ENCODE measurements around the gene CDIP1. TPM values are rescaled to one million over a fixed set of nuclear protein-coding genes. Genes with fewer than 3 reads are reported as not detected.

CDIP1 gene
- total RNA-seq, 2 donors from 2014 or later: 24.5 to 28.2 TPM

DNA sequence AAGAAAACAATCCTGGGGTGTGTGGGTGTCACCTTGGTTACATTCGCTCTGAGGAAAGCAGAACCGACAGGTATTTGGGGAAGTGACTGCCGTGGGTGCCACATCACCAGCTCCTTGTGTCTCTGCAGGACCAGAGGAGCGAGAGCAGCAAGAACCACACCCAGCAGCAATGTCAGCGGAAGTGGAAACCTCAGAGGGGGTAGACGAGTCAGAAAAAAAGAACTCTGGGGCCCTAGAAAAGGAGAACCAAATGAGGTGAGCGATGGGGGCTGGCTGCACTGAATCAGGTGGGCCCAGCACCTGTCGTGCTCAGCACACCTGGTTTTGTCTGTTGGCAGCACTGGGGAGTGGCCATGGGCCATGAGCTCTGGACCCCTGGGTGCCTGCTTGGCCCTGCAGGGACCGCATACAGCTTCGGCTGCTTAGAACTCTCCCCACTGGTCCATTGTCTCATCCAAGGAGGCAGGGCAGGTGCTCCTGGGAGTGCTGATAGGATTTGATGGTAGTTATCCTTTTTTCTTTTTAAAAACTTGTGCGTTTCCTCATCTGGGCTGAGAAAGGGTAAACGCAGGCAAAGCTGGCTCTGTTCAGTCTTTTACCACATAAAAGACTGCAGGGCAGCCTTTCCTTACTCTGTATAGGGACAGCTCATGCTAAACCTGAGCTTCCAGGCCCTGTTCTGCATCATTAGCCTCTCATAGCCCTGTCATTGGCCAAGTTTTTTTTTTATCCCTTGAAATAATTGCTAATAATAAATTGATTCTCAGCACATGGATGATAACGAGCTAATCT is 33.0 kb downstream of the CDIP1 start:
- Mint-ChIP-seq H3K27ac (peak overlapping the region; percentile 93 to 95), H3K4me1 (ENCODE audit: low read depth in 2 of 2) (peaks cover 44 to 46% of the 10 kb centered on the region in 2 donors), H3K4me3 (peak overlapping the region; percentile 88), H3K27me3 (no peaks in the 10 kb centered on the region), H3K36me3 (peaks cover 5% of the 10 kb centered on the region), H3K9me3 (no peaks in the 10 kb centered on the region)
- peak; percentile 74 for DNase-seq (ENCODE audit: low spot score)
- peak; percentile 82 to 90 for ATAC-seq

DNA sequence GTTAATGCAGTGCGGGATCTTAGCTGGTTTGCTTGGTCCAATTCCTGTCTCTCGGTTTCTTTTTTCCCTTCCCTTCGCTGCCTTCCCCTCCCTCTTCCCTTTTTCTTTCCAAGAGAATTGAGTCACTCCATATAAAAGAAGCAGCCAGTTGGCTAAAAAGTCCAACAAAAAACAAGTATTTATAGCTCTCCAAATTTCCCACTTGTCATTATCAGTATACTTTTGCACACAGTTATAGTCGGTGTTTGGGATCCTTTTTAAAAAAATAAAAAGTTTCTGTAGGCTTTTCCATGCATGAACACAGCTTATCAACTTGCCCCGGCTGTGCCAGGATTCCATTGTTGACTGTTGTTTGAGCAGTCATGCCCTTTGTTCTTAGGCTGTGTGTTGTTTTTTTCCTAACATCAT is 37.5 kb downstream of the CDIP1 start:
- H3K4me3 Mint-ChIP-seq: no peak overlapping the region
- no peak for DNase-seq (ENCODE audit: low spot score)
- H3K9me3 Mint-ChIP-seq: no peaks in the 10 kb centered on the region
- H3K36me3 Mint-ChIP-seq: no peaks in the 10 kb centered on the region
- H3K27ac Mint-ChIP-seq: peak overlapping the region; percentile 36 to 84
- no peak for ATAC-seq
- peaks cover 57 to 67% of the 10 kb centered on the region in 2 donors for H3K4me1 Mint-ChIP-seq (ENCODE audit: low read depth in 2 of 2)
- no peaks in the 10 kb centered on the region for H3K27me3 Mint-ChIP-seq

DNA sequence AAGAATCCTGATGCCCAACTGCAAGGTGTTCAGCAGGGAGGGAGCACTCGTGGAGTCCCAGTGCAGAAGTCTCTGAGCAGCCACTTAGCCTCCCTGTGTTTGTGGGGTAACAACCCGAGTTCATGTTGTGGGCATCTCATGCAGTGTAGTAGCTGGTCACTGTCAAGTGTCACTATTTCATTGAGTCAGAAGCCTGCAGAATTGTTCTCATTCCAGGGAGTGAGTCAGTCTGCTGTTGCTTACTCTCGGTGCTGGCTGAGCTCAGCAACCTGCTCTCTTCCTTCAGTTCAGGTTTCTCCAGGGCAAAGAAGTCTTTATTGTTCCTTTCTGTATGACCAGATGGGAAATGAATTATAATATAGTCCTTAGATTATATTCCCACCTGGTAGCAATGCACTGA is 38.3 kb downstream of the CDIP1 start:
- peak overlapping the region; percentile 36 to 65 for H3K27ac Mint-ChIP-seq
- H3K4me1 Mint-ChIP-seq (ENCODE audit: low read depth in 2 of 2): peaks cover 53 to 66% of the 10 kb centered on the region in 2 donors
- DNase-seq (ENCODE audit: low spot score) (no peak), ATAC-seq (peak; percentile 63 to 91)
- H3K27me3 Mint-ChIP-seq: no peaks in the 10 kb centered on the region
- H3K36me3 Mint-ChIP-seq: no peaks in the 10 kb centered on the region
- H3K9me3 Mint-ChIP-seq: no peaks in the 10 kb centered on the region
- H3K4me3 Mint-ChIP-seq: no peak overlapping the region

DNA sequence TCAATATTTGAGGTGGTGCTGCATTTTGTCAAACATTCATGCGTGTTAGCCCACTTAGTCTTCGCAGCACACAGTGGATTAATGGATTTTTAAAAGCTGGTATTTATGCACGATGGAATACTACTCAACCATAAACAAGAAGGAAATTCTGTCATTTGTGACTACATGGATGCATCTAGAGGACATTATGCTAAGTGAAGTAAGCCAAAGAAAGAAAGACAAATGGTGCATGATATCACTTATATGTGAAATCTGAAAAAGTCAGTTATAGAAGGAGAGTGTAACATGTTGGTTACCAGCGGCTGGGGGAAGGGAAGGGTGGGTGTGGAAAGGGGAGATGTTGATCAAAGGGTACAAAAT is 39.4 kb downstream of the CDIP1 start:
- Mint-ChIP-seq H3K4me3 (no peak overlapping the region), H3K27ac (peak overlapping the region; percentile 32 to 65)
- no peak for DNase-seq (ENCODE audit: low spot score)

DNA sequence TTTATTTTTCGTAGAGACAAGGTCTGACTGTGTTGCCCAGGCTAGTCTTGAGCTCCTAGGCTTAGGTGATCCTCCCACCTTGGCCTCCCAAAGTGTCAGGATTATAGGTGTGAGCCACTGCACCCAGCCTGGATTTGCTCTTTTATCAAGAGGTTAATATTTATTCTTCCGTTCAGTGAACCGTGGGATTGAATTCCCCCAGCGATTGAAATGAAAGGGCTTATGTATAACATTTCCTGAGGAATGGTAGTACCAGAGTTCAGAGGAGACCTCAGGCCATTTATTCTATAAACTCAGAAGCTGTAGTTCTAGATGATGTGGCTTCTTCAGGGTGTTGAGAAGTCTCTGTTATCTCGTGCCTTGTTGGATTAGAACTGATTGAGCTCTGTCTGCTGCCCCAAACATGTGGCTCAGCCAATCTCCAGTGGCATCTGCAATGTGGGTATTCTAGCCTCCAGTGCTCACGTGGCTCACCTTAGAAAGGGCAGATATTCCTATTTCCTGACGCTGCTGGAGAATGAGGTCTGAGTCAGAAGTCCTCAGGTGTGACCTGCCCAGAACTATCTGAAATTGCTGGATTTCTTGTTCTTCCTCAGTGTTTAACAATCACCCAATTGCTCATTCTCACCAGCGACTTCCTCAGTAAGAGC is 39.9 kb downstream of the CDIP1 start:
- no peaks in the 10 kb centered on the region for H3K27me3 Mint-ChIP-seq
- H3K4me1 Mint-ChIP-seq (ENCODE audit: low read depth in 2 of 2): peaks cover 54 to 60% of the 10 kb centered on the region in 2 donors
- H3K9me3 Mint-ChIP-seq: no peaks in the 10 kb centered on the region
- no peak overlapping the region for H3K4me3 Mint-ChIP-seq
- peak overlapping the region; percentile 32 to 65 for H3K27ac Mint-ChIP-seq
- H3K36me3 Mint-ChIP-seq: no peaks in the 10 kb centered on the region
- no peak for ATAC-seq
- no peak for DNase-seq (ENCODE audit: low spot score)

More for the DNA sequence above, 39.4 kb downstream of the CDIP1 start:
- Mint-ChIP-seq H3K27me3 (no peaks in the 10 kb centered on the region), H3K9me3 (no peaks in the 10 kb centered on the region), H3K4me1 (ENCODE audit: low read depth in 2 of 2) (peaks cover 57 to 64% of the 10 kb centered on the region in 2 donors), H3K36me3 (no peaks in the 10 kb centered on the region)
- ATAC-seq: no peak

DNA sequence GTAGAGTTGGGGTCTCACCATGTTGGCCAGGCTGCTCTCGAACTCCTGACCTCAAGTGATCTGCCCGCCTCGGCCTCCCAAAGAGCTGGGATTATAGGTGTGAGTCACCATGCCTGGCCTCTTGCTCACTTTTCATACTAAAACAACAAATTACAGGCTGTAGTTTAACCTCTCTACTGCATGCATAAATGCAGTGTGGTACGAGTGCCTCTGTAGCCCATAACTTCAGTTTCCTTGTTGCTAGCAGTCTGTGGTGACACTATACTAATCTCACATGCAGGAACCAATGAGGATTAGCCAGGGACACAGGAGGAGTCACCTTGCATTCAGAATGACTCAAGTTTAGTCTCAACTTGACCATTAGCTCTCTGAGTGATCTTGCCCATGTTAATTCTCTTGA is 42.3 kb downstream of the CDIP1 start:
- Mint-ChIP-seq H3K9me3 (no peaks in the 10 kb centered on the region), H3K36me3 (peaks cover 4% of the 10 kb centered on the region), H3K27ac (peak overlapping the region in 1 of 2 donors; percentile 67), H3K4me3 (no peak overlapping the region), H3K27me3 (no peaks in the 10 kb centered on the region), H3K4me1 (ENCODE audit: low read depth in 2 of 2) (peaks cover 48 to 50% of the 10 kb centered on the region in 2 donors)
- DNase-seq (ENCODE audit: low spot score) (no peak), ATAC-seq (peak; percentile 43 to 55)

DNA sequence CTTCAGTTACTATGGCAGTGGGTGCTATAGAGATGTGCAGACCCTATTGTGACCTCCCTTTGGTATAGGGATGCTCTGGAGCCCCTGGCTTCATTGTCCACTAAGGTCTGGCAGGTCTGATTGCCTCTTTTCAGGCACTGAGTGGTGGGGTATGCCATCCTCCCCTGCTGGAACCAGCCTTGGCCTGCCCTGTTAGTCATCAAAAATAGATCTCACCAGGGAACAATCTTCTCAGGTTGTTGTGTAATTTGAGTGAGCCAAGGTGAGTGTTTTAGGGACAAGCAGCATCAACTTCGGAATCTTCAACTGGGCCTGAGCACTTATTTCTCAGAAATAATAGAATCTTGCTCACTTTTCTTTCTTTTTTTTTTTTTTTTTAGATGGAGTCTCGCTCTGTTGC is 42.8 kb downstream of the CDIP1 start:
- no peak for DNase-seq (ENCODE audit: low spot score)
- Mint-ChIP-seq H3K36me3 (peaks cover 4% of the 10 kb centered on the region), H3K9me3 (no peaks in the 10 kb centered on the region), H3K4me3 (no peak overlapping the region), H3K27me3 (no peaks in the 10 kb centered on the region), H3K4me1 (ENCODE audit: low read depth in 2 of 2) (peaks cover 50 to 53% of the 10 kb centered on the region in 2 donors), H3K27ac (peak overlapping the region in 1 of 2 donors; percentile 67)
- ATAC-seq: no peak

DNA sequence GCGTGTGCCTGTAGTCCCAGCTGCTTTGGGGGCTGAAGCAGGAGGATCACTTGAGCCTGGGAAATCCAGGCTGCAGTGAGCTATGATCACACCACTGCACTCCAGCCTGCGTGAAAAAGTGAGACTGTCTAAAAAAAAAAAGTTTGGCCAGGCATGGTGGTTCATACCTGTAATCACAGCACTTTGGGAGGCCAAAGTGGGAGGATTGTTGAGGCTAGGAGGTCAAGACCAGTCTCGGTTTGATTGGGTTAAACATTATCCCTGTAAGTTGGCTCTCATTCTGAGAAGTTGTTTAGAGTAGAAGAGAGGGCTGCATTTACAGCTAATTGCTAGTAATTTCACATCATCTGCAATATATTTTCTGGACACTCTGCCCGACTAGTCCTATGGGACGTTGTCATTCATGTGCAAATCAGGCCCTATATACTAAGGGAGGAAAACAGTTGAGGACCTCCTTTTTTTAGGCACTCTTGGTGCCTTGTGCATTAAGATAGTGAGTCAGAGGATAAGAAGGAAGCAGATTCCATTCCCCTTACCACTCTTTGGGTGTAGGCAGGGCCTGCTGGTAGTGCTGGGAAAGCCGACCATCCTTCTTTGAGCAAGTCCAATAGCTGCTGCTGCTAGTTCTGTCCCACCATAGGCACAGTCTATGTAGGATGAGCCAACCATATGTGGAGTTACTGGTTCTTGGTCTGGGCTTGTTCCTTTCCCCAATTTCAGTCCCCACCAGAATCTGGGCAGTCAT is 43.7 kb downstream of the CDIP1 start:
- ATAC-seq: no peak
- H3K27me3 Mint-ChIP-seq: no peaks in the 10 kb centered on the region
- no peak for DNase-seq (ENCODE audit: low spot score)
- peaks cover 4% of the 10 kb centered on the region for H3K36me3 Mint-ChIP-seq
- no peak overlapping the region for H3K4me3 Mint-ChIP-seq
- H3K9me3 Mint-ChIP-seq: no peaks in the 10 kb centered on the region
- H3K27ac Mint-ChIP-seq: peak overlapping the region; percentile 26 to 67
- peaks cover 50 to 54% of the 10 kb centered on the region in 2 donors for H3K4me1 Mint-ChIP-seq (ENCODE audit: low read depth in 2 of 2)

DNA sequence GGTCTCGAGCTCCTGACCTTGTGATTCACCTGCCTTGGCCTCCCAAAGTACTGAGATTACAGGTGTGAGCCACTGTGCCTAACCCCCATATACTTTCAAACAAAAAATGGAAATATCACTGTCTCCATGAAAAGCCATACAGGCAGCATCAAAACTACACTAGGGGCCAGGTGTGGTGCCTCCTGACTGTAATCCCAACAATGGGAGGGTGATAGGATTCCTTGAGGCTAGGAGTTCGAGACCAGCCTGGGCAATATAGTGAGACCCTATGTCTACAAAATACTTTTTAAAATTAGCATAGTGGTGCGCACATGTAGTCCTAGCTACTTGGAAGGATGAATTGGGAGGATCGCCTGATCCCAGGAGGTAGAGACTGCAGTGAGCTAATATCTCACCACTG is 46.7 kb downstream of the CDIP1 start:
- Mint-ChIP-seq H3K27ac (peak overlapping the region in 1 of 2 donors; percentile 23), H3K4me1 (ENCODE audit: low read depth in 2 of 2) (peaks cover 53% of the 10 kb centered on the region in 2 donors), H3K9me3 (no peaks in the 10 kb centered on the region), H3K36me3 (peaks cover 4% of the 10 kb centered on the region), H3K27me3 (no peaks in the 10 kb centered on the region), H3K4me3 (no peak overlapping the region)
- ATAC-seq (no peak), DNase-seq (ENCODE audit: low spot score) (no peak)

DNA sequence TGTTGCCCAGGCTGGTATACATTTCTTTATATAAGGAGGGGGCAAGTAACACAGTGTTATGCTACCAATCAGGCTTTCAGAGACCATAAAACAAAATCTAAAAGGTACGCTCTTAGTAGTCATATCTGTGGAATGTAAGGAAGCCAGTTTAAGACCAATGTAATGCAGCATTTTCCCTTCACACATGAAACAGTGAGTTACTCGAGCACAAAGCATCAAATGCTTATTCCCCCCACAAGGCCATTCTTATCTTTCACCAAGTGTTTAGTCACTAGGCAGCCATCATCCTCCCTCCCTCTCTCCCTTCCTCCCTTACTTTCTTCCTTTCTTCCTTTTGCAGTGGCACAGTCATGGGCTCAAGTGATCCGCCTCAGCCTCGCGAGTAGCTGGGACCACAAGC is 49.5 kb downstream of the CDIP1 start:
- Mint-ChIP-seq H3K9me3 (no peaks in the 10 kb centered on the region), H3K4me3 (peak overlapping the region; percentile 68), H3K27ac (peak overlapping the region; percentile 85 to 94), H3K36me3 (peaks cover 16% of the 10 kb centered on the region), H3K27me3 (no peaks in the 10 kb centered on the region), H3K4me1 (ENCODE audit: low read depth in 2 of 2) (peaks cover 42 to 49% of the 10 kb centered on the region in 2 donors)
- DNase-seq (ENCODE audit: low spot score) (no peak), ATAC-seq (no peak)

DNA sequence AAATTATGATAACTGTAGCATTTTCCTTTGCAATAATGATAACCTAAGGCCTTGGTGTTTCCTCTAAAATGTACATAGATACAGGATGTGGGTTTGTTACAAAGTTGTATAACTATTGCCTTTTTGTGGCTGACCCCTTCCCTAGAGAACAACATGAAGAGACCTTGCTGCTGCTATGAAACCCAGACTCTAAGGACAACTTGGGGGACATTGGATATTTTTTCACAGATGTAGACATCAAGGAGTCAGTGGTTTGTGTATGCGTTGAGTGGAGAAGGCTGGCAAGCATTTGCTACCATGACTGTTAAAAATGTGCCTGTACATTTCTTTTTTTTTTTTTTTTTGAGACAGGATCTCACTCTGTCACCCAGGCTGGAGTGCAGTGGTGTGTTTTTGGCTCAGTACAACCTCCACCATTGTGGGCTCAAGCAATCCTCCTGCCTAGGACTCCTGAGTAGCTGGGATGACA is 50.0 kb downstream of the CDIP1 start:
- Mint-ChIP-seq H3K9me3 (no peaks in the 10 kb centered on the region), H3K27ac (peak overlapping the region; percentile 85 to 94), H3K36me3 (peaks cover 15% of the 10 kb centered on the region), H3K27me3 (no peaks in the 10 kb centered on the region), H3K4me1 (ENCODE audit: low read depth in 2 of 2) (peaks cover 40 to 48% of the 10 kb centered on the region in 2 donors), H3K4me3 (peak overlapping the region; percentile 68)
- ATAC-seq: peak; percentile 84 to 85
- no peak for DNase-seq (ENCODE audit: low spot score)

DNA sequence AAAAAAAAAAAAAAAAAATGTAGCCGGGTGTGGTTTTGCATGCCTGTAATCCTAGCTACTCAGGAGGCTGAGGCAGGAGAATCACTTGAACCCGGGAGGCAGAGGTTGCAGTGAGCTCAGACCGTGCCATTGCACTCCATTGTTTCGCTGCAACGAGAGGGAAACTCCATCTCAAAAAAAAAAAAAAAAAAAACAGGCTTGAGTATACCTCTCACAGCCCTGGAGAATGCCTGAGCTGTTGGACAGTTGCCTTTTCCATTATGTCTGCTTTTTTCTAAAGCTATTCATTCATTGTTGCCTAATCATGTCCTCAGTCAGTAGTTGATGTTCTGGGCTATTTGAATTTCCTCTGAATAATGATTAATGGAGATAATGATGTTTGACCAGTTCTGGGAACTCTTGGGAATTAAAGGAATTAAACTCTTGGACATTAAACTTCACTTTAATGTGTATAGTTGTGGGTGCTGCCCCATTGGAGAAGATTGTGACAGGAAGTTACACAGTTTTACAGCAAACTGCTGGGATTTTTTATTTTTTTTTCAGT is 50.5 kb downstream of the CDIP1 start:
- peaks cover 36 to 43% of the 10 kb centered on the region in 2 donors for H3K4me1 Mint-ChIP-seq (ENCODE audit: low read depth in 2 of 2)
- peak overlapping the region; percentile 85 to 94 for H3K27ac Mint-ChIP-seq
- no peak for DNase-seq (ENCODE audit: low spot score)
- no peaks in the 10 kb centered on the region for H3K27me3 Mint-ChIP-seq
- H3K9me3 Mint-ChIP-seq: no peaks in the 10 kb centered on the region
- peak overlapping the region; percentile 68 for H3K4me3 Mint-ChIP-seq
- ATAC-seq: peak; percentile 31 to 72
- H3K36me3 Mint-ChIP-seq: peaks cover 12% of the 10 kb centered on the region

DNA sequence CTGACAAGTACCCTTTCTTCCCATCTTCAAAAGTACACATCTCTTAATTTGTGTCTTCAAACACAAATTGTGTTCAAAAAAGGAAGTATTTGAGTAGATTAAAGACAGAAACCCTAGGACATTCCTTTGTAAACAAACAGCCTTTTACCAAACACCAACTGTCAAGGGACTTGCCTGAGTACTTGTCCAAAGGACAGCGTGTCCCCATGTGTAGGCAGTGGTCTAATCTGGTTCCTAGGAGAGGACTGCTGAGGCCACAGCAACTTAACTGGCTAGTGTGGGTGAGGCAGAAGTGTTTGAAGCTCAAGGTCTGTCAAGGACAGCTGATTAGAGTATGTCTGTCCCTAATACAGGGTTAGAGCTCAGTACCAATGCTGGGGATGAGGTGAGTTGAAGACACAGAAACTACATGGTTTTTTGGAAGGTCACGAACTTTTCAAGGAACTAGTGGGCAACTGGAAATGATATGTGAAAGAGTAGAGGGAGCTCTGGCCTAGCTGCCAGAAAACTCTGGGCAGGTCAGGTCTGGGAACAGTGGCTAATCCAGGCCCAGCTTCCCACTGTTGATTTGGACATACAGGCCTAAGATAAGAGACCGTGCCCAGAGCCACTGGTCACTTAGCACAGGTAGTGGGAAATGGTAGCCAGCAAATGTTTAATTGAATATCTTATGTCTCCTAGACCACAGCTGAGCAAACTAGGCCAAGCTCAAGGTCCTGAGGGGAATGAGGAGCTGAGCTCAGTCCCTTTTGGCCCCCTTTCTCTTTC is 52.3 kb downstream of the CDIP1 start:
- H3K9me3 Mint-ChIP-seq: no peaks in the 10 kb centered on the region
- H3K4me3 Mint-ChIP-seq: peak overlapping the region; percentile 67
- H3K36me3 Mint-ChIP-seq: peaks cover 16% of the 10 kb centered on the region
- no peaks in the 10 kb centered on the region for H3K27me3 Mint-ChIP-seq
- ATAC-seq (no peak), DNase-seq (ENCODE audit: low spot score) (no peak)
- H3K4me1 Mint-ChIP-seq (ENCODE audit: low read depth in 2 of 2): peaks cover 52 to 59% of the 10 kb centered on the region in 2 donors
- H3K27ac Mint-ChIP-seq: peak overlapping the region; percentile 85 to 94

All from natural killer cell treated with Interleukin-12 subunit alpha and Interleukin-12 subunit beta and Interleukin-15 and Interleukin-18, amount 100 ng/mL, for 72 hours (primary cell).